ENCODE results near the gene TMEM169.
"Not testable (repeated sequence)": the region's sequence is repeated elsewhere in the genome, so short reads cannot be mapped to it uniquely, and the experiment has no call there.

Gene TMEM169

DNA sequence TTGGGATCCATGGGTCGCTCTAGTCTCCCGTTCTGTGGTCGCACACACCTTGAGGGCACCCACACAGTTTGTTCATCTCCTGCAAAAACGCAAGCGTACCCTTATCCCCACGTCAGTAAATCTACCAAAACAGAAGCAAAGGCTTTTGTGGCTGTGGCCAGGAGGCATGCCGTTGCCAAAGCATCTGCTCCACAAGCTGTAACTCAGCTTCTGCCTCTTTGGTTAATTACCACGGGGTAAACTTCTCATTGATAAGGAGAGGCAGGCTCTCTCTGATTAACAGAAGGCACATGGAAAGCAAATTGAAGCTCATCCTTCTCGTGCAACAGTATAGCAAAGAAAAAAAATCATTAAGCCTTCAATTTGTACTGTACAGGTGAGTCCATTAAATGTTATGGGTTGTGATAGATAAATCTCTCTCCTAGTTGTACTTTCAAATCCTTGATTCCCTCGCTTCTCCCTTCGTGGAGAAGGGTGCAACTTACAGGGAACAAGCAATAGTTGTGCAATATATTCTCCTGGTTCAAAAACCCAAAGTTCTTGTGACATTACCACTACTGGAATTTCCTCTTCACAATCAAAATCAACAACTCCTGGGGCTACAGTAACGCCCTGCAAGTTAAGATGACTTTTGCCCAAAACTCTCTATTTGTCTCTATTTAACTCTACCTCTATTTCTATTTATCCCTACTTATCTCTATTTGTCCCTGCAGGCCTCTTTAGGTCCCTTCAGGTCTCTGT, 10.4 kb upstream of the TMEM169 start:
- no peak for DNase-seq (ENCODE audit: low read depth in 2 of 2)

DNA sequence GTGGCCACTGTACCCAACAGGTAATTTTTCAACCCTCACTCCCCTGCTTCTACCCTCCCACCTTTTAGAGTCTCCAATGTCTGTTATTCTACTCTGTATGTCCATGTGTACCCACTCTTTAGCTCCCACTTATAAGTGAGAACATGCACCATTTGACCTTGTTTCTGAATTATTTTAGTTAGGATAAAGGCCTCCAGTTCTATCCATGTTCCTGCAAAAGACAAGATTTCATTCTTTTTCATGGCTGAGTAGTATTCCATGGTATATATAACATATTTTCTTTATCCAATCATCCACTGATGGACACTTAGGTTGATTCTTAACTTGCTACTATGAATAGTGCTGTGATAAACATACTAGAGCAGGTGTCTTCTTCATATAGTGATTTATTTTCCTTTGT, 9.2 kb upstream of the TMEM169 start:
- DNase-seq (ENCODE audit: low read depth in 2 of 2): no peak

DNA sequence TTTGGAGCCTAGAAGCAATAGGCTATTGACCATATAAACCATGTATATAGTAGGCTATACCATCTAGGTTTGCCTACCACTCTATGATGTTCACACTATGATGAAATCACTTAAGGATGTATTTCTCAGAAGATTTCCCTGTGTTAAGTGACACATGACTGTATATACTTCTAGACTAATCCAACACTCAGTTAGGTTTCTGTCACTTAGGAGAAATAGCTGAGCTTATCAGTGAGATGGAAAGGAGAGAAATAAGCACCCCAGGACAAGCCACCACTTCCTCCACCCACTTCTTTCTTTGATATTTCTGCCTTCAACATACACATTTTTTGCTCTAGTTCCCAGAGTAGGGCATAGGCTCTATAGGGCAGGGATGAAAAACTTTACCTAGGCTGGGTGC, 7.9 kb upstream of the TMEM169 start:
- DNase-seq (ENCODE audit: low read depth in 2 of 2): no peak

GRCh38 chr2:216074380-216074779, 7.3 kb upstream of the TMEM169 start:
- no peak for DNase-seq (ENCODE audit: low read depth in 2 of 2)

- DNase-seq (ENCODE audit: low read depth in 2 of 2): no peak
Observed at GRCh38 chr2:216074794-216075193, 6.9 kb upstream of the TMEM169 start.

GRCh38 chr2:216075510-216076485, 5.9 kb upstream of the TMEM169 start:
- DNase-seq (ENCODE audit: low read depth in 2 of 2): no peak

- DNase-seq (ENCODE audit: low read depth in 2 of 2): no peak
Observed at GRCh38 chr2:216078776-216079175, 2.9 kb upstream of the TMEM169 start.

GRCh38 chr2:216080048-216080447, 1.7 kb upstream of the TMEM169 start:
- not testable (repeated sequence) for DNase-seq (ENCODE audit: low read depth in 2 of 2)

DNA sequence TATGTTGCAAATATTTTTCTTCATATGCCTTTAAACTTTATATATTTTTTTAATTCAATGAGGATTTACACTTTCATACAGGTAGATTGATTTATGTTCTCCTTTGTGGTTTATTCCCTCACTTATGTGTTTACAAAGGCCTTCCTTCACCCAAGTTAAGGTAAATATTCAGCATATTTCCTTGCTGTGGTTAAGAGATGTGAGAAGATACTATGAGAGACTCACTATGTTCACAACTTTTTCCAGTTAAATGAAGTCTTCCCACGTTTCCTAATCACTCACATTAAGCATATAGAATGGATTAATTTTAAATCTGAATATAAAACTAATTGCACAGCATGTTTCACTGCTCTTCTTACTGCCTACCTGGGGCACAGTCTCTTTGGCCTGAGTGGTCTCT, 707 bp upstream of the TMEM169 start:
- no peak for DNase-seq (ENCODE audit: low read depth in 2 of 2)

DNA sequence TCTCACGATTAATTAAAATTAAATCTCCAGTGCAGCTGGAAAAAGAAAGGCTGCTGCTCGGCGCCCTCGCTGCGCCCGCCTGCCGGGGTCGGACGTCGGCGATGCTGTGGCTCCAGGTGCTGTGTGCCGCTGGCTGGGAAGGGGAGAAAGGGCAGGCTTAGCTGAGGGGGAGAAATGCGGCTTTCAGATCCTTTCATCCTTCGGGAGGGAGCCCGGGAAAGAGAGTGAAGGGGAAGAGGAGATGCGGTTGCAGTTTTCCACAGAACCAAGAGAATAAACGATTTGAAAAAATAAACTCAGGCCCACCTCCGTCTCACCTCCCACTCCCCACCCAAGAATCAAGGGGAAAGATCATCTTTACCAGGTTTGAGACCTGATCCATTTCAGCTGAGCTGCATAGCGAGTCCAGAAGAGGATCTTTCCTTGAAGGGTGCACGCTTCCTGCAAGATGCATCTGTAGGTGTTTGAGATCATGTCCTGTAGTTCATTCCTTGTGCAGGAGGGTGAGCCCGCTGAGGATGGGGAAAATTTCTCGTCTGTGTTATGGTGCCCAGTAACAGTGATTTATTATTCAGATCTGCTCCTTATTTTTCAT, 495 bp downstream of the TMEM169 start:
- no peak for DNase-seq (ENCODE audit: low read depth in 2 of 2)

- no peak for DNase-seq (ENCODE audit: low read depth in 2 of 2)
Observed at GRCh38 chr2:216082805-216083204, 1.1 kb downstream of the TMEM169 start.

DNA sequence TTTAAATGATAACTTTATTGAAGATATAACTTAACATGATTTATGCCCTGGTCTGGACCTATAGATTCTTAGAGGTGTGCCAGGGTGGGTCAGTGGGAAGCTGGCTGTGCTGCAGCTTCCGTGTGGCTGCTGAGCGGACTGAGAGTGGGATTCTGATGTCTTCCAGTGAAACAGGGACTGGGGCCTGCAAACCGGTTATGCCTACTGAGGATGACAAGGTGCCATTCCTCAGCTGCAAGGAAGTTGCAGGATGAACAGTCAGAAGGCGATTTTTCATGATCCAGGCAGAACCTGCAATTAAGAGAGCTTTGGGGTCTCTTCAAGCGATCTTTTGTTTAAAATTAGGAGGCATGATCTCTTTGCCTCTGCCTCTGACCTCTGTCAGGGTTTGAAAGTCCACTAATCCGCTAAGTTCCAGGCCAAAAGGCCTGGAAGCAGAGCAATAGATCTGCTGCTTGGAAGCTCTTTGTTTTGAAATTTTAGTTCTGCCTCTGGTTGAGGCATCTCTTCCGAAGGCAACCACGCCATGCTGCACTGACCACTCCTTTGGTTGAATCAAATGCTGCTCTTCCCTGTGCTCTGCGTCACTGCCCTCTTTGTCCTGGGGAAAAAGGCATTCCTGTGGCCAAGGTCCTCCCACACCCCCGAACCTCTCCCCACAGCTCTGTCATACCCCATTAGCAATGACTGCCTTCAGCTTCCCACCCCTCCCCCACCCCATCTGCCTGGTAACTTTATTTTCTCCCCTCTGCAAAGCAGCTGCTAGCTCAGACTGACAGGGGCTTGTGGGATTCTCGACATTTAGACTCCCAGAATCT, 2.0 kb downstream of the TMEM169 start:
- DNase-seq (ENCODE audit: low read depth in 2 of 2): no peak

- DNase-seq (ENCODE audit: low read depth in 2 of 2): no peak
Observed at GRCh38 chr2:216084547-216084946, 2.8 kb downstream of the TMEM169 start.

DNA sequence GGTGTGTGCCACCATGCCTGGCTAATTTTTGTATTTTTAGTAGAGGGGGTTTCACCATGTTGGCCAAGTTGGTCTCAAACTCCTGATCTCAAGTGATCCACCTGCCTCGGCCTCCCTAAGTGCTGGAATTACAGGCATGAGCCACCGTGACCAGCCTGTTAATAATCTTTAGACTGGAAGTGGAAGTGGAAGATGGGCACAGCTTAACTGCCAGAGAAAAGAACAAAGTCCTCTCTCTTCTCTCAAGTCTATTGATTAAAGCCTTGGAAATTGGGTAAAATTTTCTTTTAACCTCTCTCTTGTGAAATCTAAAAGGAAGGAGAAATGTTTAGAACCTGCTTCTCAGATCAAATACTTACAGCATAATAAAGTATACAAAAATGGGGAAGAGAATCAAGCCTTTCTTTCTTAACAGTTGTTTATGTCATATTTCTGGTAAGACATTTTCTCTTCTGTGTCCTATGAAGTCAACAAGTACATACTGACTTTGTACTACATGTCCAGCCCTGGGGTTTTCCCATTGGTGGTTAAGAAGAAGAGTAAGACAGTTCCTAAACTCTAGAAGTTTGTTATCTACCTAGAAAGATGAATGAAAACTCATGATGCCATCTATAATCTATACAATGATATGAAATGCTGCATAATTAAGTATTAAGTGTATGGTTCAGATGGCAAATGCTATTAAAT, 4.6 kb downstream of the TMEM169 start:
- DNase-seq (ENCODE audit: low read depth in 2 of 2): no peak

DNA sequence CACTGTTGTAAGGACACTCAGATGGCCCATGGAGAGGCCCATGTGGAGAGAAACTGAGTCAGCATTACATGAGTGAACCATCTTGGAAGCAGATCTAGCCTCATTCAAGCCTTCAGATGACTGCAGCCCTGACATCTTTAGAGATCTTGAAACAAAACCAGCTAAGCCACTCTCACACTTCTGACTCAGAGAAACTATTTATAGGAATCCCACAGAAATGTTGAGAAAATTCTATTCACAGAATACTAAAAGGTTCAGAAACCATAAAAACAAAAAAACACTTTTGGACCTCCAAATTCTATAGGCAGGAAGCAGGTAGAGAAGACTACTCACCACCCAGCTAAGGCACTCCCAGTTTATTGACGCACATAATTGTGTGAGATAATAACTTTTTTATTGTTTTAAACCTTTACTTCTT, 8.7 kb downstream of the TMEM169 start:
- no peak for DNase-seq (ENCODE audit: low read depth in 2 of 2)

- no peak for DNase-seq (ENCODE audit: low read depth in 2 of 2)
Observed at GRCh38 chr2:216092646-216093045, 10.9 kb downstream of the TMEM169 start.

- no peak for DNase-seq (ENCODE audit: low read depth in 2 of 2)
Observed at GRCh38 chr2:216094701-216095100, 13.0 kb downstream of the TMEM169 start.

DNA sequence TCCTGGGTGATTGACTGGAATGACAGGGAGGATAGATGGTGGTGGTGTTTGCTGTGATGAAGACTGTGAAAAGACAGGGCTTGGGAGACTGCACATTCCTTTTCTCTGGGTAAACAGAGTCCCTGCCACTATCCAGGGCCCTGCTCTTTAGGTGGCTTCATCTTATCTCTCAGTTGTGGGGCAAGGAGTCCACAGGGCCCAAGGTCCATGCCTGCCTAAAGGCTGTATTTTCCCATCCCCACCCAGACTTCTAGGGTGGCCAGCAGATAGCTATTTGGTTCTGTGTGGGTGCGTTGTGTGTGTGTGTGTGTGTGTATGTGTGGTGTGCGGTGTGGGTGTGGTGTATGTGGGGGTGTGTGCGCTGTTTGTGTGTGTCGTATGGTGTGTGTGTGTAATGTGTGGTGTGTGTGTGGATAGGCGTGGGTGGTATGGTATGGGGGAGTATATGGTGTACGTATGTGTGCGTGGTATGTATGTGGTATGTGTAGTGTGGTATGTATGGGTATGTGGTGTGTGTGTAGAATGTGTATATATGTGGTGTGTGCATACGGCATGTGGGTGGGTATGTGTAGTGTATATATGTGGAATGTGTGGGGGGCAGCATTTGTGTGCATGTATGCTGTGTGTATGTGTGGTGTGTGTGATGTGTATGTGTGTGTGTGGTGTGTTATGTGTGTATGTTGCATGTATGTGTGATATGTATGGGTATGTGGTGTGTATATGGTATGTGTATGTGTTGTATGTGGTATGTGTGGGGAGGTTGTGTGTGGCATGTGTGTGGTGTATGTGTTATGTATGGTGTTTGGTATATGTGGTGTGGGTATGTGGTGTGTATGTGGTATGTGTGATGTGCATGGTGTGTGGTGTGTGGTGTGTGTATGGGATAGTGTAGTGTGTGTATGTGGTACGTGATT, 17.0 kb downstream of the TMEM169 start:
- DNase-seq (ENCODE audit: low read depth in 2 of 2): no peak

GRCh38 chr2:216101109-216101508, 19.4 kb downstream of the TMEM169 start:
- no peak for DNase-seq (ENCODE audit: low read depth in 2 of 2)

DNA sequence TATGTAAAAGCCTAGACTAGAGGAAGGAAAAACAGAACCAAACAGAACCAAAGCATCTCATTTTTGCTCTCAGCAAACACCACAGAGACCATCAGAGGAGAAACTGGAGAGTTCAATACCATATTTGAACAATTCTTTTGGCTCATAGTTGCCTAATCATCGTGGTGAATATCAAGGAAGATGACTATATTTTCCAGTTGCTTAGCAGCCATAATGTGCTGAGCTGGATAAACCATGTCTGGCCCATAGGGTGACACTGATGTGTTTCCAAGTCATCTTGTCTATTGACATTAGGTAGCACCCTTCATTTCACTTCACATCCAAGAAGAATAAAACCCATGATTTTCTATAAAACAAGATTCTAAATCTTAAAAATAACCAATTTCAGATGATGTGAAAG, 21.5 kb downstream of the TMEM169 start:
- DNase-seq (ENCODE audit: low read depth in 2 of 2): no peak

All from stimulated activated CD4-positive, alpha-beta T cell treated with anti-CD3 and anti-CD28 coated beads, Interleukin-12 subunit alpha, Interleukin-12 subunit beta, amount 100 ng/mL, for 24 hours (primary cell).